ENCODE data around the gene KSR1. TPM values are rescaled to one million over a fixed set of nuclear protein-coding genes. Genes with fewer than 3 reads are reported as not detected.

Gene KSR1
- total and polyA plus RNA-seq, 2 experiments from 2014 or later, result 7.8 to 53.2 TPM

GRCh38 chr17:27612160-27612770, 156.0 kb downstream of the KSR1 start:
- Histone ChIP-seq H3K4me3 (no peak overlapping the region), H3K4me1 (ENCODE audit: insufficient read depth) (no peaks in the 10 kb centered on the region), H3K4me2 (no peak overlapping the region), H3K9me2 (ENCODE audit: insufficient read depth) (no peaks in the 10 kb centered on the region), H2AFZ (no peak overlapping the region), H3K27me3 (ENCODE audit: insufficient read depth) (no peaks in the 10 kb centered on the region), H3K27ac (ENCODE audit: low read depth) (no peak overlapping the region), H3K36me3 (ENCODE audit: insufficient read depth) (peaks cover 20% of the 10 kb centered on the region), H3F3A (replicated peaks; ENCODE audit: low read depth) (no peaks in the 10 kb centered on the region), H4K20me1 (replicated peaks; ENCODE audit: insufficient read depth) (peaks cover 4% of the 10 kb centered on the region), H3K79me2 (replicated peaks; ENCODE audit: insufficient read depth) (no peaks in the 10 kb centered on the region)
- TF ChIP-seq POLR2AphosphoS5 (IDR thresholded peaks at IDR 0.05; ENCODE audit: low read depth), result no peak
- TF ChIP-seq CREB1 (CRISPR knock-in tag; IDR thresholded peaks at IDR 0.05; ENCODE audit: low read depth), result no peak
- TF ChIP-seq NANOG (IDR thresholded peaks at IDR 0.05; ENCODE audit: borderline replicate concordance), result no peak
- TF ChIP-seq CTCF (conservative IDR thresholded peaks at IDR 0.05; ENCODE audit: low read depth in 2 of 2), result no peak
- no peak for TF ChIP-seq EZH2phosphoT487 (IDR thresholded peaks at IDR 0.05; ENCODE audit: unreplicated experiment)
- TF ChIP-seq STAT1 (IDR thresholded peaks at IDR 0.05; ENCODE audit: unreplicated experiment), result no peak
- TF ChIP-seq JUNB (IDR thresholded peaks at IDR 0.05; ENCODE audit: unreplicated experiment), result no peak
- no peak for TF ChIP-seq ZNF114 (CRISPR knock-in tag; IDR thresholded peaks at IDR 0.05)
- no peak for TF ChIP-seq ETS1 (IDR thresholded peaks at IDR 0.05)
- TF ChIP-seq EZH2 (IDR thresholded peaks at IDR 0.05; ENCODE audit: low read depth, unreplicated experiment), result no peak
- TF ChIP-seq REST (IDR thresholded peaks at IDR 0.05; ENCODE audit: unreplicated experiment), result no peak
- no peak for TF ChIP-seq ZNF331 (CRISPR knock-in tag; IDR thresholded peaks at IDR 0.05; ENCODE audit: low read depth)
- no peak overlapping the region for H3K27ac Mint-ChIP-seq
- no peaks in the 10 kb centered on the region; the same call in 1 of the 3 replicates for H3K9me3 Mint-ChIP-seq
- H3K36me3 Mint-ChIP-seq (ENCODE audit: low read depth), result peaks cover 49% of the 10 kb centered on the region
- H3K4me3 Mint-ChIP-seq, result no peak overlapping the region
- ATAC-seq, result no peak
- H3K27me3 Mint-ChIP-seq (ENCODE audit: insufficient read depth, low read depth, poor library complexity), result peaks cover 2% of the 10 kb centered on the region
- no peaks in the 10 kb centered on the region for H3K4me1 Mint-ChIP-seq
- DNase-seq (ENCODE audit: low spot score), result no peak
